UCSD-AML1 (cell line): ENCODE results near the gene OR5AU1.
"Not testable (repeated sequence)": the region's sequence is repeated elsewhere in the genome, so short reads cannot be mapped to it uniquely, and the experiment has no call there.

Experiments
- DNase-seq: peaks from one replicate; lab custom pipeline; 2025; ENCODE audit not compliant: unreplicated experiment; lab: John Stamatoyannopoulos, UW

The OR5AU1 gene

DNA sequence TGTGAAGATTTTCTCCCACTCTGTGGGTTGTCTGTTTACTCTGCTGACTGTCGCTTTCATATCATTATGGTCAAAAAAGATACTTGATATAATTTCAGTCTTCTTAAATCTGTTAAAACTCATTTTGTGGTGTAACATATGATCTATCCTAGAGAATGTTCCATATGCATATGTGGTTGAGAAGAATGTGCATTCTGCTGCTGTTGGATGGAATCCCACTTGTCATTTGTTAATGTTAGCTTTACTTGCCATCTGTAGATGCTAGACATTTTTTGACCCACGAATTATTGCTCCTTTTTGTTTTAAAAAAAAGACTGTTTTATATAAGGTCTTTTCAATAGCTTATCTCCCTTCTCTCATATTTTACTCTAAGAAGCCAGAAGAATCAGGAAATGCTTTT is 26.3 kb upstream of the OR5AU1 start:
- DNase-seq, result no peak

DNA sequence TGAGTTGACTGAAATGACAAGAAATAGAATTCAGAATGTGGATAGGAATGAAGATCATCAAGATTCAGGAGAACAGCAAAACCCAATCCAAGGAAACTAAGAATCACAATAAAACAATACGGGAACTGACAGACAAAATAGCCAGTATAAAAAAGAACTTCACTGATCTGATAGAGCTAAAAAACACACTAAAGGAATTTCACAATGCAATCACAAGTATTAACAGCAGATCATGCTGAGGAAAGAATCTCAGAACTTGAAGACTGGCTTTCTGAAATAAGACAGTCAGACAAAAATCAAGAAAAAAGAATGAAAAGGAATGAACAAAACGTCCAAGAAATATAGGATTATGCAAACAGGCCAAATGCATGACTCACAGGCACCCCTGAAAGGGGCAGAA is 15.3 kb upstream of the OR5AU1 start:
- DNase-seq, result no peak

DNA sequence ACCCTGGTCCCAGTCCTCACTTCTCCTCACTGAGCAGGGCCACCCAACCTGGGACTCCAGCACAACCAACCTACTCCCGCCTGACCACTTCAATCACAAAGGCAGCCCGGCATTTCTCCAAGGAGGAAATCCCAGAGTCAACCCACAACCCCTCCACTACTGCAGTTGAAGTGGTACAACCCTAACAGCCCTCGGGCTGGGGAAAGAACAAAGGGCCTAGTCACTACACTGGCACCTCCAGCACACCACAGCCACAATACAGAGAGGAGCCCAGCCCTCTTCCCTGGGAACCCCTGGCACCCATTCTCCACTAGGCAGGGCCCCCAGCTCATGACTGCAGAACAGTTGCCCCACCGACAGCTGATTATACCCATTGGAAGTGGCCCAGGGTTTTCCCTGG is 13.7 kb upstream of the OR5AU1 start:
- DNase-seq, result no peak

DNA sequence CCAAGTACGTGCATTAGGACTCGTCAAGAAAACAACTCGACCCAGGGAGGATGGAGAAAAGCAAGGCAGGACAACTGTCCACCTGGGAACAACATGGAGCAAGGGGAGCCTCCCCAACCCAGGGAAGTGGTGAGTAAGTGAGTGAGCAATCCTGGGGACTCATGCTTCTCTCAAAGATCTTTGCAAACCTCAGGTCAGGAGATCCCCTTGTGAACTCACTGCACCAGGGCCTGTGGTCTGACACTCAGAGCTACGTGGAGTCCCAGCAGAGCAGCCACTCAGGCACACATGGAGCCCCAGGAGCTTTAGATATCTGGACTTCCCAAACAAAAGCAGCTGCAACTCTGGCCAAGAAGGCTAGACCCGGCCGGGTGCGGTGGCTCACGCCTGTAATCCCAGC is 12.2 kb upstream of the OR5AU1 start:
- no peak for DNase-seq

DNA sequence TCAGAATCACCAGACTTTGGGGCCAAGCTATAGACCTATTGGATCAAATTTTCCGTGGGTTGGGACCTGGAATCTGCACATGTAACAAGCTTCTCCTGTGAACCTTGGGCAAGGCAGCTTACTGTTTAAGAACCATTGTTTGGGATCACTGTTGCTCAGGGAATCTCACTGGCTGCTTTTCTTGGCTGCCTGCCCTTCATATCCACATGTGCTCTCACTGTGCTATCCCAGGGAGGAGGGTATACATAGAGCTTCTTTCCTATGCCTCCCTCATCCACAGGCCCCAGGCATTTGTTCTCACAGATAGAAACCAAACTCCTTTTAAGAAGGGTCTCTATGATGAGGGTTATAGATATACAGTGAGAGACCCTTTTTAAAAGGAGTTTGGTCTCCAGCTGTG is 9.8 kb upstream of the OR5AU1 start:
- not testable (repeated sequence) for DNase-seq

- DNase-seq, result not testable (repeated sequence)
Observed at GRCh38 chr14:21165002-21165605, 9.2 kb upstream of the OR5AU1 start.

DNA sequence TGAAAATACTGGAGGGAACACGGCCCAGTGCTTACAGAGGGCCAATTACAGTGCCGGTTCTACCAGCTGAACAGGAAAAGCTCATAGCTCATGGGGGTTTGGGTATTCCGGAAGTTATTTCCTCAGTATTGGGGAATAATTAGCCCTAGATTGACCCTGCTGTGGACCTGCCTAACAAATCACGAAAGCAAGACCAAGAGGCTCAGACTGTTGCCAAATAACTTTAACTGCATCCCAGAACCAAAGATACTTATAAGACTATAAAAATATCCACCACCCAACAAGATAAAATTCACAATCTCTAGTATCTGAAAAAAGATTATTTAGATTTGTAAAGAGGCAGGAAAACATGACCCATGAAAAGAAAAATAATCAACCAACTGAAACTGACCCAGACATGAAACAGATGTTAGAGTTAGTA is 8.0 kb upstream of the OR5AU1 start:
- no peak for DNase-seq

DNA sequence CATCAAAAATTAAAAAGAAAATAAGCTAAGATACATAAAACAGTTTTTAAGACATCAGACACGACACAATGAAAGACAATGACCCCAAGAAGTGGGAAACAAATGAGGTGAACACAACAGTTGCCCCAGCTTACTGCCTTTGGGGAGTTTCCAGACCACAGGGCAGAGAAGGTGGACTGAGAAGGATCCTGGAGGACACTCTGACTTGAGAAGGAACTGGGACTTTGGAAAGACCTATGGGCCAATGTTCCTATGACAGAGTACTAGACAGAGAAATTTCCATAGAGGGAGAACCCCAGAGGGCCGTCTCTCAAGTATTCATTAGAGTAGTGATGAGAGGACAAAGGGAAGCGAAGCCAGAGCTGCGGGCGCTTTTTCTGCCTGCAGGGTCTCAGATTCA is 6.2 kb upstream of the OR5AU1 start:
- no peak for DNase-seq

DNA sequence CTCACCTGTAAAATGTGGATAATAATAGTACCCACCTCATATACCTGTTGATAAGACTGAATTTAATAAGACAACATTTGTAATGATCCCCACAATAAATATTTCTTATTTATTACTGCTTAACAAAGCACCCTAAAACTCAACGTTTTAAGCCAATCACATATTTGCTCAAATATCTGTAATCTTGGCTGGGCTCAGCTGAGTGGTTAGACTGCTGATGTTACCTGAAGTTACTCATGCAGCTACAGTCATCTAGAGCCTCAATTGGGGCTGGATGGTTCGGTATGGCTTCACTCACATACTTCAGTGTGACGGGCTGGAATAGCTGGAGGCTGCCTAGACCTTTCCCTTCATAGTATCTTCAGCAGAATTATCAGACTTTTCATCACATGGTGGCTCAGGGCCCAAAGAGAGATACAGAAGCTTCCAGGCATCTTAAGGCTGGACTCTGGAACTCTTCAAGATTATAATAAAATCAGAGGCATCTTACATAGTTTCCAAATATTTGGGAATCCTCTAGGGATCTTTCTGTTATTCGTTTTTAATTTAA is 4.3 kb upstream of the OR5AU1 start:
- no peak for DNase-seq

DNA sequence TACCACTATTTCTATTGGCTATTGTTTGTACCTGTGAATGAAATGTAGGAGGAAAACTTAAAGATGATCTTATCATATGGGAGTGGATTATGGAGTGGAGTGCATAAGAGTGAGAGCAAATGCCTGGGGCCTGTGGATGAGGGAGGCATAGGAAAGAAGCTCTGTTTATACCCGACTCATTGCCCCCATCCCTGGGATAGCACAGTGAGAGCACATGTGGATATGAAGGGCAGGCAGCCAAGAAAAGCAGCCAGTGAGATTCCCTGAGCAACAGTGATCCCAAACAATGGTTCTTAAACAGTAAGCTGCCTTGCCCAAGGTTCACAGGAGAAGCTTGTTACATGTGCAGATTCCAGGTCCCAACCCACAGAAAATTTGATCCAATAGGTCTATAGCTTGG is 2.3 kb upstream of the OR5AU1 start:
- DNase-seq, result not testable (repeated sequence)

DNA sequence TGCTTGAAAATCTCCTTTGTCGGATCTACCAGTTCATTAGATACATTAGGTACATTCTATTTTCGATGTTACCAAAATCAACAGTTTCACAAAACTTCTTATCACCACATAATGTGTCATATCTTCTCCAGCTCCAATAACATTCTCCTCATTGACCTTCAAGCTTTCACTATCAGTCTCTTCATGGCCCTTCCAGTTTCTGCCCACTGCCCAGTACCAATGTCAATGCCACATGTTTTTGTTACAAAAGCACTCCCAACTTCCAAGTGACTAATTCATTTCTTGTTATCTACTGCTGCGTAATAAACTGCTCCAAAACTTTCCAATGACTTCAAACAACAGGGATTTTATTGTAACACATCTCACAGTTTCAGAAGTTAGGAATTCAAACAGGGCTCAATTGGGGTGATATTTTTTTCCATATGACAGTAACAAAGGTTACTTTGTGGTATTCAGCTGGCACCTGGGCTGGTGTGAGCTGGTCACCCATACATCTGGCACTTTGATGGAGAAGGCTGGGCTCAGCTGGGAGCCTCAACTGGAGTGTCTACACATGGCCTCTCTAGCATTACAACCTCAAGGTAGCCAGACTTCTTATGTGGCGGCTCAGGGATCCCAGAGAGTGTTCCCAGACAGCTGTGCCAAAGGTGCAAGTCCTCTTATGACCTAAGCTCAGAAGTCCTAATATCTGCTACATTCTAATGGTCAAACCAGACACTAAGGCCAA is 6.1 kb downstream of the OR5AU1 start:
- DNase-seq, result no peak

- DNase-seq, result no peak
Observed at GRCh38 chr14:21145437-21145836, 10.4 kb downstream of the OR5AU1 start.

- no peak for DNase-seq
Observed at GRCh38 chr14:21142357-21142756, 13.5 kb downstream of the OR5AU1 start.

DNA sequence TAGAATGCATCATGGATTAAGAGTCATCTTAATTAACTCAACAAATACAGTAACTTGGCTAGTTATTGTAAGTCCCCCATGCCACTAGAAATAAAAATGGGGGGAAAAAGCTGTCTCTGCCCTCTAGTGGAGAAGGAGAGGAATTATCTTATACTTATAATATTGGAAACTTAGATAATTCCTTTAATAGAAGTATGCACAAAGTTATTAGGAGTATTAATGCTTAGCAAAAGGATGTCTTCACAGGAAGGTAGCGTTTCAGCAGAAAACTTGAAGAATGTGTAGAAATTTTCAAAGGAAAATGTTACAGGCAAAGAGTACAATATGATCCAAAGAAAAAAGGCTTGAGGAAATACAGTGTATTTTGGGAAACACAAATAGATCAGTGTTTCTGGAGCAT is 19.8 kb downstream of the OR5AU1 start:
- DNase-seq, result no peak

DNA sequence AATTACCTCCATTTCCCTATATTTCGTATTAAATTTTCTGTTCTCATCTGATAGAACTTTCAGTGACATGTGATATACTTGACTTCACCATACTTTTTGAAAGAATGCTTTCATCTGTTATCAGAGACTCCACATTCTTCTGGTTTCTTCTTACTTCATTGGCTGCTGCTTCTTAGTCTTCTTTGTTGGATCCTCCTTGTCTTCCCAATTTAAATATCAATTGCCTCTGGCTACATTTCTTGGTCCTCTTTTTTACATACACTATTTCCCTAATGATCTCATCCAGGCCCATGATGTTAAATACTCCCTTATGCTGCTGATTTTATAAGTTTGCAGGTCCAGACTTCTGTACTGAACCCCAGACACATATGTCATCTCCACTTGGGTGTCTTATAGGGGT is 22.0 kb downstream of the OR5AU1 start:
- no peak for DNase-seq

DNA sequence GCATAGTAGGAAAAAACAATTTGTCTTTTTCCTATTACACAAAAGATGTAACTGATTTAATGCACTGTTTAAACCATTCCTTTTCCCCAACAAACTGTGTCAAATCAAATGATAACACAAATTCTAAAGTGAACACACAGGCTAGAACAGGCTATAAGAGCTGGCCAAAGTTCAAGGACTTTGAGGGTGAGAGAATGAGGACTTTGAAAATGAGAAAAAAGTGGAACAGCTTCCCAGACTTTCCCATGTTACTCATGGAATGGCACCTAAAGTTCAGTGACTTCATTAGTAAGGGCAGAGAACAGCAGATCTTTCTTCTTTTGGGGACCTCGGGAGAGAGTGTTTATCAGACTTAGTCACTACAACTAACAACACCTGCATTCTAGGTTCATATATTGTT is 32.4 kb downstream of the OR5AU1 start:
- DNase-seq, result no peak

DNA sequence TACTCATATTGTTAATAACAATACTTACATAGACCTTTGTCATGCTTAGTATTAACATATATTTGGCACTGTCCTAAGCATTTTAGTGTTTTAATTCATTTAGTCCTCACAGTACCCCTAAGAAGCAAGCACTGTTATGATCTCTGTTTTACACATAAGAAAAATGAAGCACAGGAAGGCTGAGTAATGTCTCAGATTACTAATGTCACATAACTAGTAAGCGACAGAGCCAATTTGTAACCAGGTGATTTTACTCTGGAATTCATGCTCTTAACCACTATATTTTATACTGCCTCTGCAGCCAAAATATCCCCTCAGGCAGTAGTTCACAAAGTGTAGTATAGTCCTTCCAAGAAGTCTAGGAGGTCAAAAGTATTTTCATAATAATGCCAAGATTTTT is 34.7 kb downstream of the OR5AU1 start:
- DNase-seq, result no peak

DNA sequence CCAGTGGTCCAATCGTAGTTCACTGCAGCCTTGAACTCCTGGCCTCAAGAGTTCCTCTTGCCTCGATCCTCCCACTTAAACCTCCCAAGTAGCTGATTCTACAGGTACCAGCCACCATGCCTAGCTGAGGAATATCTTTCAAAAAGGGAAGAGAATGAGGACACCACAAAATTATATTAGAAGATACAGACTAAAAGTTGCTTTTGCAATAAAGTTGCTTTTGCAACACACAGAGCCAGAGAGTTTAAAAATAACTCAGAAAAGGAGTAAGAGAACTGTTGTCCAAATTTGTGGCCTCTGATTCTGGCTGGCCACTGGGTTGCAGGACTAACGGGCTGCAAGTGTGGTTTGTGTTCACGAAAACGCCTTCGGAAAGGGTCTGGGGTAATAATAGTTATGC is 35.2 kb downstream of the OR5AU1 start:
- DNase-seq, result no peak

GRCh38 chr14:21118933-21119332 is 36.9 kb downstream of the OR5AU1 start:
- no peak for DNase-seq

- DNase-seq, result no peak
Observed at GRCh38 chr14:21113369-21113768, 42.5 kb downstream of the OR5AU1 start.

DNA sequence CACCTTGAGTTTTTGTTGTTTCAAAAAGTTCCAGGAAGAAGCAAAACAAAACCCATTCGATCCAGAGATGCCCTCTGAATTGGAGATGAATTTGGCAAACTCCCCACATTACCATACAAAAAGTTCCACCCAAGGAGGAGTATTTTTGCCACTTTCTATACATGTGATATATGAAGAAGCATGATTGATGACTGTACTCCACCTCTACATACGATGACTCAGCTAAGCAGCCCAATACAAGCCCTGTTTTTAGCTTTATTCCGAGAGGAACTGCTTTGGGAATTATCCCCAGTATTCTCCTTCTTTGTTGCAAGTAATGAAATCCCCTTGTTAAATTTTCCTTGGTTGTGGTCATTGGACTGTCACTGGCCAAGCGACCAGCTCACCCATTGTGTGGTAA is 43.6 kb downstream of the OR5AU1 start:
- DNase-seq, result no peak

DNA sequence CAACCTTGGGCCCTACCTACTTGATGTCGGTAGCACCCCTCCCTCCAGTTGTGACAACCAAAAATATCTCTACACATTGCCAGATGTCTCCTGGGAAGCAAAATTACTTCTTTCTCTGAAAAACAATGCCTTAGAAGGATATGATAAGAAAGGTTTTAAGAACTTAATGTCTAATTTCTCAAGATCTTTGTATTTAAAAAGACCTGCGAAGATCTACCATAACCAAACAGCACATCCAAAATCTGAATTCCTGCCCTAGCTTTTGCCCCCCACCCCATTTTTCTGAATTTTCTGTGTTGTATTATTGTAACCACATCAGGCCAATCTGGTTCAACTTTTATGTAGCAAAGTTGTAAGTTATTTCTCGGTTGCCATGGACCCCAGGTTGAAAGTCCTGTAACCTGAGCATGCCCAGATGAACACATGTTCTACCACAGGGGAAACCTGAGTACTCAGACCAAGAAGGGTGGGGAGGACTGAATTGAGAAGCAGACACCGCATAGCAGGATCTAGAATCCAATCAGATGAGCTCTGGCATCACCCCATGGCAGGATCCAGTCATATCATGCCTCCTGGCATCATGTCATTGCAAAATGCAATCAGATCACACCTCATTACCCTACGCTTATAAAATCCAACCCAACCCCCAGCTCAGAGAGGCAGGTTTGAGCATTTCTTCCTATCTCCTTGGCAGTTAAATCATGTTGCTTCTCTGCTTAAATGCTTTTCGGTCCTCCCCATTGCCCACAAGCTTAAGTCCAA is 46.3 kb downstream of the OR5AU1 start:
- no peak for DNase-seq
